Neural progenitor cell (in vitro differentiated cells): ENCODE data around the gene PPCDC.

Experiments used
- CTCF ChIP-seq: fragments of 200-600 bp; sonication (generic); IDR thresholded peaks from 2 replicates; pipeline ENCODE4 v1.5.1; 2017; ENCODE audit warnings: antibody characterized with exemption, mild to moderate bottlenecking
- EZH2 ChIP-seq: fragments of 200-600 bp; sonication (generic); IDR thresholded peaks from 2 replicates; pipeline ENCODE4 v1.6.1; 2017; ENCODE audit warnings: antibody characterized with exemption, mild to moderate bottlenecking, moderate library complexity
- EZH2phosphoT487 ChIP-seq: fragments of 200-600 bp; sonication (generic); IDR thresholded peaks from 2 replicates; pipeline ENCODE4 v1.6.1; 2017; ENCODE audit warnings: antibody characterized with exemption

- no peak for TF ChIP-seq CTCF
- no peak for TF ChIP-seq EZH2
- TF ChIP-seq EZH2phosphoT487, result no peak
These were observed 28.7 kb upstream of the PPCDC start for GRCh38 chr15:74994685-74995084.
